HepG2 (cell line): Measurements from ENCODE around the gene KAT2A. TPM values are rescaled to one million over a fixed set of nuclear protein-coding genes. Genes with fewer than 3 reads are reported as not detected.
A peak's percentile ranks its signal among the peaks of the same experiment; 100 is the strongest.

Source experiments
- ADNP ChIP-seq: sonication (generic); formaldehyde crosslinking; IDR thresholded peaks from 2 replicates; pipeline ENCODE4 v1.4.0; 2020; ENCODE audit warnings: missing genetic modification reagents
- BRCA1 ChIP-seq: sonication (generic); formaldehyde crosslinking; IDR thresholded peaks from 2 replicates; pipeline ENCODE4 v1.4.0; 2020; ENCODE audit warnings: missing genetic modification reagents
- CTCF ChIP-seq: sonication (generic); formaldehyde crosslinking; IDR thresholded peaks from 2 replicates; pipeline ENCODE4 v1.5.0; 2020; ENCODE audit warnings: mild to moderate bottlenecking, missing genetic modification reagents, moderate library complexity
- IRF1 ChIP-seq: sonication (generic); formaldehyde crosslinking; IDR thresholded peaks from 2 replicates; pipeline ENCODE4 v1.4.0; 2020; ENCODE audit warnings: low read depth, mild to moderate bottlenecking, missing genetic modification reagents
- KMT2B ChIP-seq: IDR thresholded peaks from 2 replicates; pipeline ENCODE4 v1.6.1; 2016; ENCODE audit warnings: missing genetic modification reagents, missing compliant biosample characterization
- MYPOP ChIP-seq: sonication (generic); formaldehyde crosslinking; IDR thresholded peaks from 2 replicates; pipeline ENCODE4 v1.8.1; 2023; ENCODE audit warnings: mild to moderate bottlenecking, moderate library complexity, missing genetic modification reagents
- NRL ChIP-seq: sonication (generic); formaldehyde crosslinking; IDR thresholded peaks from 2 replicates; pipeline ENCODE4 v1.5.0; 2020; ENCODE audit warnings: missing genetic modification reagents, mild to moderate bottlenecking, moderate library complexity, borderline replicate concordance
- SMC3 ChIP-seq: IDR thresholded peaks from 2 replicates; pipeline ENCODE4 v1.6.1; 2011; ENCODE audit warnings: low read length, improper control_type of control experiment
- SOX5 ChIP-seq: IDR thresholded peaks from 2 replicates; pipeline ENCODE4 v1.6.1; 2016; ENCODE audit warnings: borderline replicate concordance
- SP4 ChIP-seq: sonication (generic); formaldehyde crosslinking; IDR thresholded peaks from 2 replicates; pipeline ENCODE4 v1.8.1; 2023; ENCODE audit warnings: mild to moderate bottlenecking, missing genetic modification reagents
- ZBTB4 ChIP-seq: sonication (generic); formaldehyde crosslinking; IDR thresholded peaks from 2 replicates; pipeline ENCODE4 v1.4.0; 2020; ENCODE audit warnings: missing genetic modification reagents, mild to moderate bottlenecking, borderline replicate concordance
- ZBTB43 ChIP-seq: sonication (generic); formaldehyde crosslinking; conservative IDR thresholded peaks from 2 replicates; pipeline ENCODE4 v1.4.0; 2020; ENCODE audit warnings: missing genetic modification reagents
- ZNF12 ChIP-seq: sonication (generic); formaldehyde crosslinking; IDR thresholded peaks from 2 replicates; pipeline ENCODE4 v1.5.0; 2020; ENCODE audit warnings: missing genetic modification reagents
- ZNF143 ChIP-seq: sonication (generic); formaldehyde crosslinking; IDR thresholded peaks from 2 replicates; pipeline ENCODE4 v1.4.0; 2020; ENCODE audit warnings: missing genetic modification reagents
- ZNF337 ChIP-seq: sonication (generic); formaldehyde crosslinking; IDR thresholded peaks from 2 replicates; pipeline ENCODE4 v1.5.1; 2020; ENCODE audit warnings: missing genetic modification reagents, low read depth, mild to moderate bottlenecking, borderline replicate concordance
- ZNF580 ChIP-seq: IDR thresholded peaks from 2 replicates; pipeline ENCODE4 v1.6.1; 2016; ENCODE audit warnings: low read depth, borderline replicate concordance
- ZNF614 ChIP-seq: IDR thresholded peaks from 2 replicates; pipeline ENCODE4 v1.6.1; 2018; ENCODE audit warnings: missing biosample characterization, missing genetic modification reagents, inconsistent platforms, borderline replicate concordance
- ZNF740 ChIP-seq: sonication (generic); formaldehyde crosslinking; IDR thresholded peaks from 2 replicates; pipeline ENCODE4 v1.4.0; 2020; ENCODE audit warnings: missing genetic modification reagents
- ZUFSP ChIP-seq: sonication (generic); formaldehyde crosslinking; IDR thresholded peaks from 2 replicates; pipeline ENCODE4 v1.9.0; 2021; ENCODE audit warnings: missing genetic modification reagents, mild to moderate bottlenecking, borderline replicate concordance
- polyA plus RNA-seq, 8 experiments: library from polyadenylated mRNA; depleted of rRNA in 3 of 8; stranded (reverse) in 7 of 8; unstranded in 1 of 8; fragments of >200 nt; fragmentation: Illumina TruSeq in 4 of 8; extraction: Trizol in 4 of 8; gene quantifications; 2 replicates each; pipeline versions ENCODE4 v1.2.1 to v1.2.3, GENCODE V29; 2011 to 2016; ENCODE audit warnings: low read depth in 4 of 8, missing spikeins in 1 of 8, mixed read lengths in 1 of 8; ENCODE audit not compliant: insufficient read depth in 1 of 8
- total RNA-seq, 5 experiments: library from RNA; depleted of rRNA; stranded (reverse); fragments of >200 nt; fragmentation: Illumina TruSeq; extraction: Trizol; gene quantifications; 2 replicates each; pipeline ENCODE4 v1.2.3, GENCODE V29; 2016; ENCODE audit warnings: low read depth in 1 of 5

KAT2A gene
- total and polyA plus RNA-seq, 2 of the 13 experiments (the other 11 are each of a cell fraction or from before 2014, with no cell fraction given): 29.1 to 90.4 TPM

GRCh38 chr17:42130310-42130936, 9.3 kb upstream of the KAT2A start (continued):
- TF ChIP-seq ZBTB43 (no peak), ZNF12 (CRISPR knock-in tag) (no peak), ZNF143 (CRISPR knock-in tag) (no peak), ZNF337 (no peak), ZNF740 (CRISPR knock-in tag) (no peak), ZNF580 (no peak), NRL (CRISPR knock-in tag) (no peak), MYPOP (no peak), SP4 (CRISPR knock-in tag) (no peak), SOX5 (CRISPR knock-in tag) (no peak), ZUFSP (CRISPR knock-in tag) (no peak), ZNF614 (no peak), ZBTB4 (no peak), KMT2B (CRISPR knock-in tag) (no peak), IRF1 (CRISPR knock-in tag) (no peak), ADNP (CRISPR knock-in tag) (no peak), SMC3 (peak; percentile 28; the same call in 1 of the 2 replicates), CTCF (peak; percentile 22), BRCA1 (CRISPR knock-in tag) (no peak)
